CD4-positive, alpha-beta T cell treated with Interleukin-17A for 1 hour (primary cell): ENCODE results near the gene POTED.
"Not testable (repeated sequence)": the region's sequence is repeated elsewhere in the genome, so short reads cannot be mapped to it uniquely, and the experiment has no call there.

Experiments
- DNase-seq: peaks from one replicate; pipeline ENCODE4 v3.0.0-alpha.2; 2020

The POTED gene

GRCh38 chr21:13609477-13609876, at the start of gene POTED:
Gene POTED, plus strand, starts transcription at chr21:13609777. Its CDS starts 452 bp downstream, at chr21:13610229.
- not testable (repeated sequence) for DNase-seq

DNA sequence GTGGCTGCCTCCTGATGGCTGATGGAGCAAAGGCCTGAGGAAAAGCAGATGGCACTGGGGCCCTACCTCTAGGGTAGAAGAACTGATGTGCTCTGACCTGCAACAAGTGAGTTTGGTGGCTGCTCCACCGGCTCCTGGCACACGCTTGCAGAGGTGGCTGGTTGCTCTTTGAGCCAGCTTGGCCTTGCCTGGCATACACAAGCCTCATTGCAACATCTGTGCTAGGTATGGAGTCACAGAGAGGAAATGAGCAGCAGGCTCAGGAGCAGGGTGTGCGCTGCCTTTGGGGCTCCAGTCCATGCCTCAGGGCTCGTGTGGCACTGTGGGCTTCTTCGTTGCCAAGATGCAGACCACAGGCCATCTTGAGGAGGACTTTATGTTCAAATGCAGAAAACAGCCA, 40.5 kb downstream of the POTED start:
- DNase-seq: not testable (repeated sequence)

GRCh38 chr21:13651746-13652145, 42.2 kb downstream of the POTED start:
- not testable (repeated sequence) for DNase-seq
